Measurements from ENCODE around the gene SLCO6A1.

DNA sequence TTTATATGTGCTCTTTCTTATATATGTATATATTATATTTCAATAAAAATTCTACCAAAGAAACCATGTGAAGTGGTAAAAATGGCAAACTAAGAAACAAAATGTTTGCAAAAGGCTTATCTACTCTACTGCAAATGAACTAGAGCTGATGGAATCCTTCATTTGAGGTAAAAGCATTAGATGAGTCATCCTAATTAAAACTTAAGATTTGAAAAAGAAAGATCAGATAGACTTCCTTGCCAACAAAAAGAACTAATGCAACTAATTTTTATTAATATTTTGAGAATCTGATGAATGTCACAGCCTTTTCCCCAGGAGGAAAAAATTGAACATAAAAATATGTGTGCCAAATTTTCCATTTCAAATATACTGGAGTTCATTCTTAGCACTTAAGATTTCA is 118.6 kb downstream of the SLCO6A1 start:
- TF ChIP-seq, protein P1, sequence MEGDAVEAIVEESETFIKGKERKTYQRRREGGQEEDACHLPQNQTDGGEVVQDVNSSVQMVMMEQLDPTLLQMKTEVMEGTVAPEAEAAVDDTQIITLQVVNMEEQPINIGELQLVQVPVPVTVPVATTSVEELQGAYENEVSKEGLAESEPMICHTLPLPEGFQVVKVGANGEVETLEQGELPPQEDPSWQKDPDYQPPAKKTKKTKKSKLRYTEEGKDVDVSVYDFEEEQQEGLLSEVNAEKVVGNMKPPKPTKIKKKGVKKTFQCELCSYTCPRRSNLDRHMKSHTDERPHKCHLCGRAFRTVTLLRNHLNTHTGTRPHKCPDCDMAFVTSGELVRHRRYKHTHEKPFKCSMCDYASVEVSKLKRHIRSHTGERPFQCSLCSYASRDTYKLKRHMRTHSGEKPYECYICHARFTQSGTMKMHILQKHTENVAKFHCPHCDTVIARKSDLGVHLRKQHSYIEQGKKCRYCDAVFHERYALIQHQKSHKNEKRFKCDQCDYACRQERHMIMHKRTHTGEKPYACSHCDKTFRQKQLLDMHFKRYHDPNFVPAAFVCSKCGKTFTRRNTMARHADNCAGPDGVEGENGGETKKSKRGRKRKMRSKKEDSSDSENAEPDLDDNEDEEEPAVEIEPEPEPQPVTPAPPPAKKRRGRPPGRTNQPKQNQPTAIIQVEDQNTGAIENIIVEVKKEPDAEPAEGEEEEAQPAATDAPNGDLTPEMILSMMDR (IDR thresholded peaks at IDR 0.05): no peak
- TF ChIP-seq POLR2A (IDR thresholded peaks at IDR 0.05): no peak

Data from gastroesophageal sphincter (tissue), 3 donors.